SJCRH30 (cell line): Measurements from ENCODE around the gene MRTFB. TPM values are rescaled to one million over a fixed set of nuclear protein-coding genes. Genes with fewer than 3 reads are reported as not detected.
"Not testable (repeated sequence)": the region's sequence is repeated elsewhere in the genome, so short reads cannot be mapped to it uniquely, and the experiment has no call there.

Experiments used
- DNase-seq, 2 experiments: peaks; one replicate each; pipeline ENCODE4 v3.0.0-alpha.2; 2015 to 2020
- H3K27ac ChIP-seq: fragments of 250-450 bp; sonication (Bioruptor Pico); 2 replicates; pipeline ENCODE4 v1.5.1; 2020; ENCODE audit warnings: mild to moderate bottlenecking, moderate library complexity
- H3K27me3 ChIP-seq: fragments of 250-450 bp; sonication (Bioruptor Pico); 2 replicates; pipeline ENCODE4 v1.5.1; 2020; ENCODE audit warnings: mild to moderate bottlenecking, moderate library complexity
- H3K36me3 ChIP-seq: fragments of 250-450 bp; sonication (Bioruptor Pico); 2 replicates; pipeline ENCODE4 v1.5.1; 2020; ENCODE audit warnings: mild to moderate bottlenecking, moderate library complexity
- H3K4me1 ChIP-seq: fragments of 250-450 bp; sonication (Bioruptor Pico); 2 replicates; pipeline ENCODE4 v1.5.1; 2020; ENCODE audit warnings: mild to moderate bottlenecking, moderate library complexity
- H3K4me3 ChIP-seq: fragments of 250-450 bp; sonication (Bioruptor Pico); 2 replicates; pipeline ENCODE4 v1.5.1; 2020; ENCODE audit warnings: mild to moderate bottlenecking, moderate library complexity
- H3K9me3 ChIP-seq: fragments of 250-450 bp; sonication (Bioruptor Pico); replicated peaks from 2 replicates; pipeline ENCODE4 v1.5.1; 2020; ENCODE audit warnings: mild to moderate bottlenecking, moderate library complexity
- total RNA-seq: library from RNA; depleted of rRNA; stranded (reverse); fragments of >200 nt; shearing (Covaris generic); gene quantifications from 2 replicates; pipeline ENCODE4 v1.2.3, GENCODE V29; 2014

The MRTFB gene
- total RNA-seq, 1 experiment from 2014 or later, result 16.1 TPM

DNA sequence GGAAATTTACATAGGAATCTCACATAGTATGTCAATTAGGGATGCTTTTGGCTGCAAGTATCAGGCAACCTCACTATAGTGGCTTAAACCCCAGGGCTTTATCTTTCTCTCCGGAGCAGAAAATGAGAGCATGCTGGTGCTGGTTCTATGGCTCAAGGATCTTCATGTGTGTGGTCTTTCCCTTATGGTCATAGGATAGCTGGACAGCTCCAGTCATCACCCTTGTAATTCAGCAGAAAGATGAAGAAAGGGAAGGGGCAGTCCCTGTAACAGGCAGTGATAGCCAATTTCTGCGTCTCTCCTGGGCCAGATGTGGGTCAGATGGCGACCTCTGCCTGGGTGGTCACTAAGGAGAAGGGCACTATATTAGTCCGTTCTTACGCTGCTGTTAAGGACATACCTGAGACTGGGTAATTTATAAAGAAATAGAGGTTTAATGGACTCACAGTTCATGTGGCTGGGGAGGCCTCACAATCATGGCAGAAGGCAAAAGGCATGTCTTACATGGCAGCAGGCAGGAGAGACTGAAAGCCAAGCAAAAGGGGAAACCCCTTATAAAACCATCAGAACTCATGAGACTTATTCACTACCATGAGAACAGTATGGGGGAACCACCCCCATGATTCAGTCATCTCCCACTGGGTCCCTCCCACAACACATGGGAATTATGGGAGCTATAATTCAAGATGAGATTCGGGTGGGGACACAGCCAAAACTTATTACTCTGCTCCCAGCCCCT, 23.8 kb upstream of the MRTFB start:
- not testable (repeated sequence) for H3K4me3 ChIP-seq, H3K9me3 ChIP-seq, H3K27ac ChIP-seq, H3K36me3 ChIP-seq, DNase-seq, H3K4me1 ChIP-seq, H3K27me3 ChIP-seq

DNA sequence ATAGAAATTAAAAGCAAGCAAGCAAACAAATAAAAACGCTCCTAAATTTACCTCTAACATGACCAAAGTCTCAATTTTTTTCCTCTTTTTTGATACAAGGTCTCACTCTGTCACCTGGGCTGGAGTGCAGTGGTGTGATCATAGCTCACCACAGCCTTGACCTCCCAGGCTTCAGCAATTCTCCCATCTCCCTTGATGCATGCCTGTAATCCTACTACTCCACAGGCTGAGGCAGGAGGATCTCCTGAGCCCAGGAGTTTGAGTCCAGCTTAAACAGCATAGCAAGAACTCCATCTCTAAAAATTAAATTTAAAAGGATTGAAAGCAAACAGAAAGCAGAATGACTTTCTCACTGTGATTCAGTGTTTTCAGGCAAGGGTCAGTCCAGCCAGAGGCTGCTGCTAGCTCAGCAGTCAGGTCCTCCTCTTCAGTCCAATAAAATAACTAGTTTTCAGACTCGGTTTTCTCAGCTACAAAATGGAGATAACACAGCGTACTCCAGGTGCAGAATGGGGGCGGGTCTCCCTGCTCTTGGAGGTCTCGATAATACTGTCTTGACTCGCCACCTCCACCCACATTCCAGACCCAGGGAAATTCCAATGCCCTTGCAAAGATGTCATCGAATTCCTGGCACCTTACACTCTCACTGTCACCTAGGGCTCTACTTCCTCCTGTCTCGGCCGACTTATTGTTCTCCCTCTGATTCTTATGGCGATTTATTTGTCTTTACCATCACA, 20.7 kb upstream of the MRTFB start:
- H3K4me1 ChIP-seq, result no peaks in the 10 kb centered on the region
- H3K27me3 ChIP-seq, result no peaks in the 10 kb centered on the region
- no peak overlapping the region for H3K27ac ChIP-seq
- no peaks in the 10 kb centered on the region for H3K9me3 ChIP-seq
- DNase-seq, result no peak
- H3K4me3 ChIP-seq, result no peak overlapping the region
- H3K36me3 ChIP-seq, result no peaks in the 10 kb centered on the region

DNA sequence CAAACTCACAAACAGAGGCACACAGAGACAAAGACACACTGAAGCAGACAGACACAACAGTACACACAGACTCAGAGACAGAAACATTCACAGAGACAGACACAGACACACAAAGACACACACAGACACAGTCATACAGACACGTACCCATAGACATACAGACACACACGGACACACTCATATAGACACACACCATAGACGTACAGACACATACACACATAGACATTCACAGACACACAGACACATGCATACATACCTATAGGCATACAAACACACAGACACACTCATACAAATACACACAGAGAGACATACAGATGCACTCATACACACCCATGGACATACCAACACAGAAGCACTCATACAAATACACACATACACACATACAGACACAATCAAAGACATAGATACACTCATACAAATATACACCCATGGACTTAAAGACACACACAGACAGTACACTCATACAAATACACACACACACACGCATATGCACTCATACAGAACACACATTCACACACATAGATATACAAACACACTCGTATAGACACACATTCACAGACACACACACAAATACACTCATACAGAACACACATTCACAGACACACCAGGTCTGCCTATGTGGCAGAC, 19.9 kb upstream of the MRTFB start:
- Histone ChIP-seq H3K9me3 (no peaks in the 10 kb centered on the region), H3K4me1 (no peaks in the 10 kb centered on the region), H3K4me3 (no peak overlapping the region), H3K36me3 (no peaks in the 10 kb centered on the region), H3K27me3 (no peaks in the 10 kb centered on the region), H3K27ac (no peak overlapping the region)
- no peak for DNase-seq

DNA sequence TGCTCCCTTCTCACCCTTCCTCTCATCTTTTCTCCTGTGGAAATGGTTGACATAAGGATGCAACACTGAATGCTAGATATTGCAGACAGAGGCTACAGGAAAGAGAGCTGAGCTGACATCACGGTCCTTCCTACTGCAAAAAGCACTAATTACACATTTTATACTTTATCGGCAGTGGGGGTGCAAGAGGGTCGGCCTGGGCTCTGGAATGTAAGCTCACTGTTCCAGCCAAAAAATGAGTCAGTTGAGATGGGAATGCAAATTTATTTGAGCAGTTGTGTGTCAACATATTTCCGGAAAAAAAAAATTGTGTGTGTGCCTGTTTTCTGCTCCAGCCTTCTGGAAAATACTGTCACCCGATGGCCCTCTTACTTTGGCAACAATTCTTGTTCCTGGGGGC, 14.1 kb upstream of the MRTFB start:
- Histone ChIP-seq H3K4me1 (no peaks in the 10 kb centered on the region), H3K27ac (no peak overlapping the region), H3K36me3 (no peaks in the 10 kb centered on the region), H3K9me3 (no peaks in the 10 kb centered on the region), H3K4me3 (no peak overlapping the region), H3K27me3 (no peaks in the 10 kb centered on the region)
- DNase-seq, result no peak

DNA sequence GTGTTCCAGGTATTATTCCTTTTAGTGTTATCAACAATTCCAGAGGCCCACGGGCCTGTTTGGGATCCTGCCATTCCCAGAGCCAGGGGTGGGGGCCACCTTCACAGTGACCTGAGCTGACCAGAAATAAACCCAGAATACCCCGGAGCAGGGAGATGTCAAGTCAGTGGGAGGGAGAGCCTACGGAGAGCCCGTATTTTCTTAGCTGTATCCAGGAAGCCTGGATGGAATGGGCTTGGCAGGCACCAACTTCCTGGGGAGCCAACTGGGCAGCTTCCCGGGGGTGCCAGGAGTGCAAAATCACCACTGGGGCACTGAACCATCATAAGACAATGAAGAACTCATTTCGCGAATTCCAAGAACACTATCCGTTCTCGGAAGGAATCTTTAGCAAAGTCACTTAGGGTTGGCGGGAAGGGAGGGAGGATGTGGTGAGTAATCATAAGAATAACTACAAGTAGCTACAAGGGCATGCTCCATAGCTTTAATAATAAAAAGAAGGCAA, 13.2 kb upstream of the MRTFB start:
- no peaks in the 10 kb centered on the region for H3K4me1 ChIP-seq
- no peaks in the 10 kb centered on the region for H3K9me3 ChIP-seq
- H3K27ac ChIP-seq, result no peak overlapping the region
- no peaks in the 10 kb centered on the region for H3K27me3 ChIP-seq
- H3K4me3 ChIP-seq, result no peak overlapping the region
- no peaks in the 10 kb centered on the region for H3K36me3 ChIP-seq
- DNase-seq, result no peak

DNA sequence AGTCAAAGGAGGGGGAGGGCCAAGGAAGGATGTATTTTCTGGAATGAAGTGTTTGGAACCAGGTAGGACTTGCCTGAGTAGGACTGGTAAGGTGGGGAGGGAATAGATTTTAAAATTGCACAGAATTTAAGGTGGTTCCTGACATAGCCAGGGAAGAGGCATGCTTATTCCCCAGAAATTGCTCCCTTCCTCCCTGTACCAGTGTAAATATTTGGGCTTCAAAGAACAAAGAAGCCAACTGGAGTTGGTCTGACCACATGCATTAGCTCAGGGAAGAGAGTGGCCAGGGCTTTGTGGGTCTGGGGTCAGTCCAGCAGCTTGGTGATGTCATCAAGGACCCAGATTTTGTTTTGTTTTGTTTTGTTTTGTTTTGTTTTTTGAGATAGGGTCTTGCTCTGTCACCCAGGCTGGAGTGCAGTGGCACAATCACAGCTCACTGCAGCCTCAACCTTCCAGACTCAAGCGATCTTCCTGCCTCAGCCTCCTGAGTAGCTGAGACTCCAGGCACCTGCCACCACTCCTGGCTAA, 9.3 kb upstream of the MRTFB start:
- Histone ChIP-seq H3K27me3 (no peaks in the 10 kb centered on the region), H3K36me3 (no peaks in the 10 kb centered on the region), H3K4me3 (no peak overlapping the region), H3K27ac (no peak overlapping the region), H3K4me1 (no peaks in the 10 kb centered on the region), H3K9me3 (no peaks in the 10 kb centered on the region)
- DNase-seq, result no peak

DNA sequence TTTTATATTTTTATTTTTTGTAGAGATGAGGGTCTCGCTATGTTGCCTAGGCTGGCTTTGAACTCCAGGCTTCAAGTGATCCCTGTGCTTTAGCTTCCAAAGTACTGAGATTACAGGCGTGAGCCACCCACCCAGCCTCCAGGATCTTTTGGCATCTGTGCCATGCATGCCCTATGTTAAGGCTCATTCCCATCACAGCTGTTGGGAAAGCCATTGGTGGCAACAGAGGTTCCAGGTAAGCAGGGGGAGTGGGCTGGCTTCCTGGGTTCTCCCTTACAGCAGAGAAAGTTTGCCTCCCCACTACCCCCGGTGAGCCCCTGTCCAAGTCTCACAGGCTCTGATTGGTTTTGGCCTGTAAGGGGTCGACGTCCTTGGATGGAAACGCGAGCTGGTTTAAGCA, 8.9 kb upstream of the MRTFB start:
- H3K4me3 ChIP-seq, result no peak overlapping the region
- no peaks in the 10 kb centered on the region for H3K36me3 ChIP-seq
- H3K27me3 ChIP-seq, result no peaks in the 10 kb centered on the region
- H3K27ac ChIP-seq, result no peak overlapping the region
- DNase-seq, result no peak
- no peaks in the 10 kb centered on the region for H3K9me3 ChIP-seq
- H3K4me1 ChIP-seq, result no peaks in the 10 kb centered on the region

DNA sequence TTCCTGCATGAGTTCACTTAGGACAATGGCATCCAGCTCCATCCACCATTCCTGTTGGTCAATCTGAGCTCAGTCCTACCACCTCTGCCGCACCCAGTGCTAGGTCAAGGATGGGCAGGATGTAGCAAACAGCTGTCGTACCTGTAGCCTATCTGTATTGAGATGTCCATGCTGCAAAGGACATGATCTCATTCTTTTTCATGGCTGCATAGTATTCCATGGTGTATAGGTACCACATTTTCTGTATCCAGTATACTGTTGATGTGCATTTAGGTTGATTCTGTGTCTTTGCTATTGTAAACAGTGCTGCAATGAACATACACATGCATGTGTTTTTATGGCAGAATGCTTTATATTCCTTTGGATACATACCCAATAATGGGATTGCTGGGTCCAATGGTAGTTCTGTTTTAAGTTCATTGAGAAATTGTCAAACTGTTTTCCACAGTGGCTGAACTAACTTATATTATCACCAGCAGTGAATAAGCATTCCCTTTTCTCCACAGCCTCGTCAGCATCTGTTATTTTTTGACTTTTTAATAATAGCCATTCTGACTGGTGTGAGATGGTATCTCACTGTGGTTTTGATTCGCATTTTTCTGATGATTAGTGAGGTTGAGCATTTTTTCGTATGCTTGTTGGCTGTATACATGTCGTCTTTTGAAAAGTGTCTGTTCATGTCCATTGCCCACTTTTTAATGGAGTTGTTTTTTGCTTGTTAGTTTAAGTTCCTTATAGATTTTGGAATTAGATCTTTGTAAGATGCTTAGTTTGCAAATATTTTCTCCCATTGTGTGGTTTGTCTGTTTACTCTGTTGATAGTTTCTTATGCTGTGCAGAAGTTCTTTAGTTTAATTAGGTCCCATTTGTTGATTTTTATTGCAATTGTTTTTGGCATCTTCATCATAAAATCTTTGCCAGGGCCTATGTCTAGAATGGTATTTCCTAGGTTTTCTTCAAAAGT, 7.2 kb upstream of the MRTFB start:
- Histone ChIP-seq H3K27me3 (no peaks in the 10 kb centered on the region), H3K4me3 (no peak overlapping the region), H3K36me3 (no peaks in the 10 kb centered on the region), H3K9me3 (no peaks in the 10 kb centered on the region), H3K4me1 (no peaks in the 10 kb centered on the region), H3K27ac (no peak overlapping the region)
- no peak for DNase-seq

DNA sequence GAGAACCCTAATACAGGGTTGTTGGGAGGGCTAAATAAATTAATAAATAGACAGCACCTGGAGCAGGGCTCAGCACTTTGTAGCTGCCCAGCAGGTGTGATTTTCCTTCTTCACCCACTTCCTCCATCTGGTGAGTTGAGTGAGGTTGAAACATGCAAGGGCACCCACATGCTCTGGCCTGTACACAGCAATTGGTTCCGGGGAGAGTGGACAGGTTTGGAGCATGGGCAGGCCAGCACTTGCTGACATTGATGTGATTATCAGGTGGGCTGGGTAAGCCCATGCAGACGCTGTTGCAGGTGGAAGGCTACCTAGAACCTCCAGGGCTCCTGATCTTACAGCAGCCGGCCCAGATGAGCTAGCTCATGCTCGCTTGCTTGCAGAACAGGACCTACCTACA, 1.3 kb upstream of the MRTFB start:
- no peak overlapping the region for H3K27ac ChIP-seq
- no peaks in the 10 kb centered on the region for H3K9me3 ChIP-seq
- no peaks in the 10 kb centered on the region for H3K4me1 ChIP-seq
- H3K36me3 ChIP-seq, result no peaks in the 10 kb centered on the region
- no peak overlapping the region for H3K4me3 ChIP-seq
- no peak for DNase-seq
- H3K27me3 ChIP-seq, result no peaks in the 10 kb centered on the region

DNA sequence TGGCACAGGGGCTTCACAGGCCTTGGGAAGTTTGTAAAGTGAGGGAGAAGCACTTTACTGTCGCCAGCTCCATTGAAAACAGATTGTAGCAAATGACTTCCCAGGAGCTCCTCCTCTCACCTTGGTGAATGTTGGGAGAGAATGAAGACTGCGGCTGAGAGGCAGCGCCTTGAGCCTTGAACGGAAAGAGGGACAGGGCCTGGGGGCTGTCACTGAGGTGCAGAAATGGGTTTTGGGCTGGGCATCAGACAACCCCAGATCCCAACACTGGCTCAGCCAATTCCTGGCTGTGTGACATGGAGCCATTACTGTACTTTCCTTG, 603 bp upstream of the MRTFB start:
- Histone ChIP-seq H3K9me3 (no peaks in the 10 kb centered on the region), H3K36me3 (no peaks in the 10 kb centered on the region), H3K27ac (no peak overlapping the region; the same call in 1 of the 2 replicates), H3K4me3 (peak overlapping the region; percentile 96), H3K4me1 (no peaks in the 10 kb centered on the region), H3K27me3 (no peaks in the 10 kb centered on the region)
- no peak for DNase-seq

DNA sequence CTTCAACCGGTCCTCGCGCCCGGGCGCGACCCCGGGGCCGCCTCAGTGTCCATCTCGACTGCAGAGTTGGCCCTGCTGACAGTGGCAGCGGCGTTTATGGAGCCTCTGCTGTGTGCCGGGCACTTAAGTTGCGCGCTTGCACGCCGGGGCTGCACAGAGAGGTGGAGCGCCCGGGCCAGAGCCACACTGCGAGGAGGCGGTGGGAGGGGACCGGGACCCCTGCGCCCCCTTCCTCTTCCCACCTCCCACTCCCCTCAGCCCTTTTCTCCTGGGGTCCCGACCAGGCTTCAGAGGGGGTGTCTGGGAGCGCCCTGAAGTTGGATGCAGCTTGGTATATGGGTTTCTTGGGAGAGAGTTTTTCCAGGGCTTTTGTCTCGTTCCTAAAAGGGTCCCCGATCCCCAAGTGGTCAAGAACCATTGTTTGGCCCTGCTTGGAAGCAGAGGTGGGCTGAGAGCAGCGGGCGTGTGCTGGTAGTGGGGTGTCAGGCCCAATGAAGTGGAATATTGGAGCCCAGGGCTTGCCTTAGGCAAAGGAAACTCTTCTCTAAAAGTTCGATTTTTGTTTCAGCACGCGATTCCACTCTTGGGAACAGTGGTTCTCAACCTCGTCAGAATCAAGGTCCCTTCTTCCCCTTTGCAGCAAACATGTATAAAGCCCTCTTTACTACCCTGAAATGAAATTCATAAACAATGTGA, 605 bp downstream of the MRTFB start:
- peak overlapping the region; percentile 96 for H3K4me3 ChIP-seq
- H3K27ac ChIP-seq, result peak overlapping the region; percentile 36; the same call in 1 of the 2 replicates
- H3K36me3 ChIP-seq, result no peaks in the 10 kb centered on the region
- DNase-seq, result peak; percentile 27 to 39
- no peaks in the 10 kb centered on the region for H3K27me3 ChIP-seq
- H3K4me1 ChIP-seq, result no peaks in the 10 kb centered on the region
- H3K9me3 ChIP-seq, result no peaks in the 10 kb centered on the region

DNA sequence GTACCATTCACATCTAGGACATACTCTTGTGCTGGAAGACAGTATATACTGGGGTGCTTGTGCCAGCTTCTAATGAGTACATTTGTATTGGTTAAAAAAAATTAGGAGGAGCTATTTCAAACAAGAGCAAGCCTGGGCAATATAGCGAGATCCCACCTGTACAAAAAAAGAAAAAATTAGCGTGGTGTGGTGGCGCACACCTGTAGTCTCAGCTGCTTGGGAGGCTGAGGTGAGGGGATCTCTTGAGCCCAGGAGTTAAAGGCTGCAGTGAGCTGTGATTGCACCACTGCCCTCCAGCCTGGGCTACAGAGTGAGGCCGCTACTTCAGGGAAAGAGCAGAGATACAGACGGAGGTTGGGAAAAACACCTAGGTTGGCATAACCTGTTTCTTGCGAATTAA, 1.2 kb downstream of the MRTFB start:
- Histone ChIP-seq H3K9me3 (no peaks in the 10 kb centered on the region), H3K27me3 (no peaks in the 10 kb centered on the region), H3K27ac (no peak overlapping the region), H3K4me3 (peak overlapping the region; percentile 96), H3K36me3 (no peaks in the 10 kb centered on the region), H3K4me1 (no peaks in the 10 kb centered on the region)
- DNase-seq, result no peak

DNA sequence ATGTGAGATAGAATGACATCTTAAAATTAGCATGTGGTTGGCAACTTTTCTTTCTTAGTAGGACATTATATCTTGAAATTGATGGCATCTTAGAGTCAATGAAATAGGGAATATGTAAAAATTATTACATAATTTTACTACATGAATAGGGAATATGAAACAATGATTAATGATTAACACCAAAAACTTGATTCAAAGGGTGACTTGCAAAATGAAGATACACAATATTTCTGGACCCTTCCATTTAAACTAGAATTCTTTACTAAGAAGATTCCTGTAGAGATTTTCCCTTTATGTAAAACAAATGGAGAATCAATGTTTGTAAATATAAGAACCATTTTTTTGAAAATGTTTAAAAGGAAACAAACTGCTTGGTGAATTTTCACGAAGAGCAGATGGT, 3.4 kb downstream of the MRTFB start:
- H3K9me3 ChIP-seq, result no peaks in the 10 kb centered on the region
- no peak overlapping the region for H3K27ac ChIP-seq
- no peak for DNase-seq
- H3K4me1 ChIP-seq, result no peaks in the 10 kb centered on the region
- H3K4me3 ChIP-seq, result no peak overlapping the region
- H3K36me3 ChIP-seq, result no peaks in the 10 kb centered on the region
- H3K27me3 ChIP-seq, result no peaks in the 10 kb centered on the region

DNA sequence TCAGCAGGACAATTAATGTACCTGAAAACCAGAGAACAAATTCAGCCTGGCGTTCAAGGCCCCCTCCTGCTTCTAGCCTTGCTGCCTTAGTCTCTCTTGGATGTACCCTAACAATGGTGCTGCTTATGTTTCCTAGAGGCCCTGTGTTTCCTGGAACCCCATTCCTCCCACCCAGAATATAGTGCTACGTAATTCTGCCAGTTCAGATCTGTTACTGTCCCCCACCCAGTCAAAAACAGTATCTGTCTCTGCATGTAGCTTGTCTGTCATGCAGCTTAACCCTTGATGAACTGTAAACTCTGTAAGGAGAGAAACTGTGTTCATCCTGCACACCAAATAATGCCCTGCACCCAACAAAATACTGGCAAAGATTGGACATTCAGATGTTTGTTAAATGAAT, 6.8 kb downstream of the MRTFB start:
- Histone ChIP-seq H3K4me1 (no peaks in the 10 kb centered on the region), H3K27ac (no peak overlapping the region), H3K27me3 (no peaks in the 10 kb centered on the region), H3K36me3 (0 out of 2 replicates have a peak, but pooled peaks cover 8% of the 10 kb centered on the region), H3K4me3 (no peak overlapping the region), H3K9me3 (no peaks in the 10 kb centered on the region)
- no peak for DNase-seq
